ENCODE results near the gene TUBGCP2.

TUBGCP2 gene

GRCh38 chr10:133339708-133340380, 31.2 kb upstream of the TUBGCP2 start:
- no peak for DNase-seq

- no peak for DNase-seq
Observed at GRCh38 chr10:133338080-133339071, 29.7 kb upstream of the TUBGCP2 start.

DNA sequence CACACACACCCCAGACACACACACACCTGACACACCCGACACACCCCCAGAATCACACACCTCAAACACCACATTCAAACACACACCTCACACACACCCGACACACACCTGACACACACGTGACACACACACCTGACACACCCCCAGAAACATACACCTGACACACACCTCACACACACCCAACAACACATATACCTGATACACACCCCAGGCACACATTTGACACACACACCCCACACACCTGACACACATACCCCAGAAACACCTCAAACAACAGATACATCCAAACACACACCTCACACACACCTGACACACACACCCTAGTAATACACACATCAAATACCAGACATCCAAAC, 28.7 kb upstream of the TUBGCP2 start:
- no peak for DNase-seq

GRCh38 chr10:133336577-133337369, 28.1 kb upstream of the TUBGCP2 start, which contains the start of gene CALY:
TSS of gene CALY (minus strand) at chr10:133336896. CDS start at chr10:133328989, 7,907 bp downstream.
- DNase-seq, result peak; percentile 93

DNA sequence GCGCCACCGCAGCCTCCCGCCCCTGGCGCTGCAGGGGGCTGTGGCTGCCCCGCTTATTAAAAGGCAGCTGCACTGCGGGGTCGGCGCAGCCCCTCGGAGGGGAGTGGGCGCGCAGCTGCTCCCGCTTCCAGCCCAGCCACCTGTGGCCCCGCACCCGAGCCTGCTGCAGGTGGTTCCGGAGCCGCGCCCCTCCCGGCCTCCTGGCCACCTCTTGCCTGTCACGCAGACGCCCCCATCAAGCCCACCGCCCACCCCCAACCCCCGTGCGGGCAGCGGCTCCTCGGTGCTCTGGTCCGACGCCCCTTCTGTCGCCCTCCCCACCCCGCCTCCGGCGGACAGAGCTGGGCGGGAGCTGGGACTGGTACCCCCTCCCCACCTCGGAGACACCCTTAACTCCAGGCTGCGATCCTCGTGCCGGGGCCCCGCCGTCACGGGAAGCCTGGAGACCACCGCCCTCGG, 27.5 kb upstream of the TUBGCP2 start:
- no peak for DNase-seq

DNA sequence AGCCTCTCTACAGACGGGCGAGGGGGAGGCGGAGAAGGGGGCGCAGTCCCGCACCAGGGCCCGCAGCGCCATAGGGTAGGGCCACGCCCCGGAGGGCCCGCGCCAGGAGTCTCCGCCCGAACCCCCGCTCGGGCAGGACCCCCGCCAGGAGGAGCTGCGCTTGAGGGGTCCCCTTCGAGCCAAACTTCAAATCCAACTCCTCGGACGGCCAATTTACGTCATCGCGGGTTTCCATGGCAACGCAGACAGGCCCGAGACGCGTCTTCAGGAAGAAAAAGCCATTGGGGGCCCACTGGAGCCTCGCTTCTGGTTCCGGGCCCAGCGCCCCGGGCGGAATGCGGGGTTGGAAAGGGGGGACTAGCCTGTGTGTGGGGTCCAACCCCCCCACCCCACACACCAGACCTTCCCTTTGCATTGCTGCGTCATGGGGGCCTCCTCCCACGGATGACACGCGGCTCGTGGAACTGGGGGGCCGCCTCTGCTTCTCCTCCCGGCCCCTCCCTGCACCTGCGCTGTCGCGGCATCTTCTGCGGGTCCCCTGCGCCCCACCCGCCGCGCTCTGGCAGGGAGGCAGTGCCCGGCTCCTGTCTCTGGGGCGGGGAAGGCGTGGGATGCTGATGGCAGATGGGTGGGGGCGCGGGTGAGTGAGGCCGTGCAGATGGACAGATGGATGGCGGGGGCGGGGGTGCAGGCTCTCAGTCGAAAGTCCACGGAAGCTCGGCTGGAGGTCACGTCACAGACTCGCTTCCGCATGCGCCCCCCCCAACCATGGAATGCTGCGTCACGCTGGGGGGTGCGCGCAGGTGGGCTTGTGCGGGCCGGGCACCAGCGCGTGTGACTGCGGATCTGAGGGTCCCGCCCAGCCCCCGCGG, 26.8 kb upstream of the TUBGCP2 start:
- DNase-seq, result peak; percentile 91

DNA sequence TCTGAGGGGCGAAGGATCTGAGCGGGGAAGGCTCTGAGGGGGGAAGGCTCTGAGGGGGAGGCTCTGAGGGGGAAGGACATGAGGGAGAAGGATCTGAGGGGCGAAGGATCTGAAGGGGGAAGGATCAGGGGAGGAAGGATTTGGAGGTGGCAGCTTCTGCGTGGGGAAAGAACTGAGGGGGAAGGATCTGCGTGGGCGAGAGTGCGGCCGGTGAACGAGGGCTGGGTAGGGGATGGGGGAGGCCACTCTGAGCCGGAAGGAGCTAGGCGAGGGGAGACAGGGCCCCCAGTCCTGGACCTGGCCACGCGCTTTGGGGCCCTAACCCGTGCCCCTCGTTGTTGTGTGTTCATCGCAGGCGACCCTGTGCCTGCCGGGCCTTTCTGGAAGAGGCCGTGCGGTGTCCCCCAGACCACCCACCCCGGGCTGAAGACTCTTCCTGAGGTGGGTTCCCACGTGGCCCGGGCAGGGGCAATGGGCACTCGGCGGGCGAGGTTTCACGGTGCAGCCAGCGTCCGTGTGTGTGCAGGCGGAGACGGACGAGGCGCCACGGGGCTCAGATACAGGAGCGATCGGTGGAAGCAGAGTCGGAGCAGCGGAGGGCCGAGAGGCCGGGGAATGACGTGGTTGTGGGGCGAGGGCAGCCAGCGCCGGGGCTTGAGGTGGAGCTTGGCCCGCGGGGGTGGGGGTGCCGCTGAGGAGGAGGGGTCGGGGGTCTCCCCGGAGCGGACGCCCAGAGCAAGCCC, 26.0 kb upstream of the TUBGCP2 start:
- peak; percentile 77 for DNase-seq

DNA sequence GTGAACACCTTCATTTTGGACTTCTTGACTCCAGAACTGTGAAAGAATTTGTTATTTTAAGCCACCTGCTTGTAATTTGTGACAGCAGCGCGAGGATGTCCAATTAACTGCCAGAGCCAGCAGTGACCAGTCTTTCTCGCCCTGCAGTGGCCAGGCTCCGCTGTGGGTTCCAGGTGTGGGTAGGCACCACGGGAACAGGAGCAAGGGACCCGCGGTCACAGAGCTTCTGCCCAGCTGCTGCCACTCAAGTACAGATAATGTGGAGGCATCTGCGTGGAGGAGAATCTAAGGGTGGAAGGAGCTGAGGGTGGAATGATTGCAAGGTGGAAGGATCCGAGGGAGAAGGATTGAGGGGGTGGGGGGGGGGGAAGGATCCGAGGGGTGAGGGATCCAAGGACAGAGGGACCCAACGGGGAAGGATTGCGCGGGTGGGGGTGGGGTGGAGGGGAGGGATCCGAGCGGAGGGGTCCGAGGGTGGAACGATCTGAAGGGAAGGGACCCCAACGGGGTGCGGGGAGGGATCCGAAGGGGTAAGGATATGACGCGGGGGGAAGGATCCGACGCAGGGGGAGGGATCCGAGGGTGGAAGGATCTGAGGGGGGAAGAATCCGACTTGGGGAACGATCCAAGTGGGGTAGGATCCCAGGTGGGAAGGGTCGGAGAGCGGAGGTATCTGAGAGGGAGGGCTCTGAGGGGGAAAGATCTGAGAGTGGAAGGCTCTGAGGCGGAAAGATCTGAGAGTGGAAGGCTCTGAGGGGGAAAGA, 24.4 kb upstream of the TUBGCP2 start:
- DNase-seq, result no peak

- DNase-seq, result peak; percentile 95
Observed at GRCh38 chr10:133329491-133330202, 21.0 kb upstream of the TUBGCP2 start.

DNA sequence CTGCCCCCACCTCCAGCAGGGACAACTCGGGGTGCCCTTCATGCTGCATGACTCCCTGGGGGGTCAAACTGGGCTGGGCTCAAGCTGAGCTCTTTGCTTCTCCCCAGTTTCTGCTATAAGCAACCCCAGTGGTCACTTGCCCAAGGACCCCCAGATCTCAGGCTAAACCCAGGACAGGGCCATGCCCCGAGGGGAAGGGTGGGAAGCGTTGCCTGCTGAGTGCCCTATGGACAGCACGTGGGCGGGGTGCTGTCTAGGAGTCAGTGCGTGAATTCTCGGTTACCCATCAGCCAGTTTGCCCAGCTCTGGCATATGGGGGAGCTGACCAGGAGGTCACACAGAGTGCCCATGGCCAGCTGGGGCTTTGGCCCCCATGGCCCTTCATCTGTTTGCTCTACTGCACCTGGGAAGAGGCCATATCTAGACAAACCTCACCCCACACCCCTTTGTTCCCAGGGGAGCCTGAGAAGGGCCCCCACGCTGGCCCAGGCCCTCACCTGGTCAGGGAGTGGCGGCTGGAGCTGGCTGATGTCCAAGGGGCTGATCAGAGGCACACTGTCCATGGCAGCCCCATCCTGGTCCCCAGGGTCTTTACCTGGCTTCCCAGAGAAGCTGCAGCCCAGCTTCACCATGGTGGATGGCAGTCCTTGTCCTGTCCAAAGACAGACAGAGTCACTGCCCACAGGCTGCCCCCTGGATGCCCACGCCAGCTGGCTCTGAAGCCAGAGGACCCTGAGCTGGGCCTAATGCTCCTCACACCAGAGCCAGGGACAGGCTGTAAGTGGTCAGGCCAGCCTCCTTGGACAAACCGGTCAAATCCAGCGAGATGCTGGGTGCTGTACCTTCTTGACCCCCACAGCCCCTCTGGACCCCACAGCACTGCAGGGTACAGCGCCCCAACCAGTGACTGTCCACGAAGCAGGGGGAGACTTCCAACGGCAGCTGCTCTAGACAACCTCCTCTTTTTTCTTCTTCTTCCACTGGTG, 20.0 kb upstream of the TUBGCP2 start:
- no peak for DNase-seq

DNA sequence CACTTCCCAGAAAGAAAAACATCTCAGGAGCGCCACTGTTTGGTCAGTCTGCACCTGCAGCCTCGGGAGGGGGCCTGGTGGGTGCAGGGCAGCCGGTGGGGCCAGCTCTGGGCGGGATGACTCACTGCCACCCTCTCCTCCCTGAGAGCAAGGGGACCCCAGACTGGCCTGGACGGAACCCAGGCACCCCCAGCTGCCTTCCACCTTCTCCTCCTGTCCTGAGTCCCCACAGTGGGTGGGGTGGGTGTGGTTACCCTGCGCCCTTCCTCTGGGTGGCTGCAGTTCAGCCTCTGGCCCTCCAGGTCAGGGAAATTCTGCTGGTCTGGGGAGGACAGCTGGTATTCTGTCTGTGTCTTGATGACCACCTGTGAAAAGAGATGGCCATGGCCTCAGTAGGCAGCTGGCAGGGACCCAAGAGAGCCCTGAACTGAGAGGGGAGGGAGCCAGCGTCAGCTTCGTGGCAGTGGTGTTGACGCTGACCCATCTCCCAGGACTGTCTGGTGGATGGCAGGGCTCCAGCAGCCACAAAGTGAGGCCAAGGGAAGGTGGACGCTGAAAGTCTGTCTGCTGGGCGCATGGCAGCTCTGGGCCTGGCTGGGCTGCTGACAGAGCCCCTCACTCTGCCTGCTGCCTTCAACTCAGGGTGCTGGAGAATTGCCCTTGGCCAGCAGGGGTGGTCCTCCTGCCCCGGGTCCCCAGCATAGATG, 19.1 kb upstream of the TUBGCP2 start:
- no peak for DNase-seq

DNA sequence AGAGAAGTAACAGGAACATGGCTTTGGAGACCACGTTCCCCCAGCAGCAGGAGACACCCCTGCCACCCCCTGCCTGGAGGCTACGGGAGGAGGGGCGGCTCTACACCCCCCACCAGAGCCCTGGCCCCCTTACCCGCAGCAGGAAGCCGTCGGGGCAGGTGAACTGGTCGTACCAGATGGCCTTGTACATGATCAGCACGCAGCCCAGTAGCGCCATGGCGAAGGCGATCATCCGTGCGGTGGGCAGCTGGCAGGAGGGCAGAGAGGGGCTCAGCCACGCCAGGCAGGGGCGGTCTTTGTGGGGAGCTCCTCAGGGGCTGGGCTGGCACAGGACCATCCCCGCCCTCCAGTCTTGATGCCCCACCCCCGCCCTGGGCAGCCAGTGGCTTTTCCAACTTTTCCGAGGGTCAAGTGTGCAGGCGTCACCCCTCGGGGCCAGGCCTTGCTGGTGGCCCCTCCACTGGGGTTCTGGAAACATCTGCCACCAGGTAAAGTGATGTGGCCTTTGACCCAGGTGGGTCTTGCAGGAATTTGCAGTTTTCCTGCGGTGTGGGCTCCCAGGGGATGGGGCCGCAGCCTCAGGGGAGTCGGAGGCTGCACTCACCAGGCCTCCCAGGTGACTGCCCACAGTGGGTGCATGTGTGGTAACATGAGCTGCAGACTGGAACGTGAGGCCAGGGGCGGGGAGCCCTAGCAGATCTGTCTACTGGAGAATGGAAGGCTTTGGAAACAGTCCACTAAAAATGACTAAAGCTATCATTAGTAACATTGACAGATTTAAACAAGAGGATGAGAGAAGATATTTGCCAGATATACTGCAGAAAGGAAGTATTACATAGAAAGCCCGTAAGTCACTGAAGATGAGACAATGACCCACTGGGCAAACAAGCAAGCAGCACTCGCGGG, 18.3 kb upstream of the TUBGCP2 start:
- no peak for DNase-seq

- no peak for DNase-seq
Observed at GRCh38 chr10:133326223-133326551, 17.5 kb upstream of the TUBGCP2 start.

GRCh38 chr10:133325440-133326222, 17.0 kb upstream of the TUBGCP2 start:
- DNase-seq, result no peak

- DNase-seq, result no peak
Observed at GRCh38 chr10:133324857-133325260, 16.2 kb upstream of the TUBGCP2 start.

- DNase-seq, result peak; percentile 83
Observed at GRCh38 chr10:133324198-133324792, 15.6 kb upstream of the TUBGCP2 start.
